HTERT RPE-1 (cell line): ENCODE results near the gene PRKAG2.
"Not testable (repeated sequence)": the region's sequence is repeated elsewhere in the genome, so short reads cannot be mapped to it uniquely, and the experiment has no call there.

ENCODE experiments used
- in situ Hi-C: fragments of 300-500 bp; cut with MboI; formaldehyde crosslinking; loops from 4 replicates; pipeline ENCODE4 v1.14.3; 2020; ENCODE audit warnings: low sequenced_read_pairs

Gene PRKAG2

DNA sequence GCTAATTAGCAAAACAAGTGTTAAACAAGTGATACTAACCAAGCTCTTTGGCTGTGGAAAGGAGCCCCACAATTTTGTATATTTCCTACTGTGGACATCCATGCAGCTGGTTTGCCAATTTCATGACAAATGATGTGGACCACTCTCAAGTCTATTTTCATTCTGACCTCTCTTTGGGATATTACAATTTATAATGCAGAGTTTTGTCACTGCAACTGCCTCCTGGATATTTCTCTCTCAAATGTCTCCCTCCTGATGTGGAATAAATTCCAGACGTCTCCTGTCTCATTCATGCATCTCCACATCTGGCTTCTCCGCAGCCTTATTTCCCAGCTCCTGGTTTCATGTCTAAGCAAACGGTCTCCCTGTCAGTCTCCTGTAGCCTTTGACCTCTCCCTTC is 276.6 kb downstream of the PRKAG2 start:
- in situ Hi-C loops = no loop called here

DNA sequence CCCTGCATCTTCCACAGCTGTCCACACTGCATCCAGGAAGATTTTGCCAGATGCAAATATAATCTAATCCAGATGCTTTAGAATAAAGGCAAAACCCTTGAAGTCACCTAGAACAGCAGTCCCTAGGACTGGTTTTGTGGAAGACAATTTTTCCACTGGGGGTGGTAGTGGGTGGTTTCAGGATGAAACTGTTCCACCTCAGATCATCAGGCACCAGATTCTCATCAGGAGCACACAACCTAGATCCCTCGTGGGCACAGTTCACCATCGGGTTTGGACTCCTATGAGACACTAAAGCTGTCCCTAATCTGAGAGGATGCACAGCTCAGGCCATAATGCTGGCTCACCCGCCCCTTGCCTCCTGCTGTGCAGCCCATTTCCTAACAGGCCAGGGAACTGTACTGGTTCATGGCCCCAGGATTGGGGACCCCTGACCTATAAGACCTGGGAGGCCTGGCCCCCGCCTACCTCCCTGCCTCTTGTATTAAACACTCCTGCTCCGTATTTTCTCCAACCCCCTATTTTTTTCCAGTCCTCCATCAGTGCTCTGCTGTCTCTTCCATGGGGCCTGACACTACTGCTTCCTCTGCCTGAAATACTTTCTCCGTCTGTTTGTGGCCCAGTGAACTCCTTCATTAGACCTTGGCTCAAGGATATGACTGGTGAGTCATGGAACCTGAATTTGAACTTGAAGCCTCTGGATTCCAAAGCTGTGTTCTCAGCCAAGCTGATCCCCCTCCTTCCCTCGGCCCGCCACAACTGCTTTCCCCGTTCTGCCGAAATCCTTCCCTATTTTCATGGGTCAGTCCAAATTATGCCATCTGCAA is 277.3 kb downstream of the PRKAG2 start:
- in situ Hi-C loops = no loop called here

DNA sequence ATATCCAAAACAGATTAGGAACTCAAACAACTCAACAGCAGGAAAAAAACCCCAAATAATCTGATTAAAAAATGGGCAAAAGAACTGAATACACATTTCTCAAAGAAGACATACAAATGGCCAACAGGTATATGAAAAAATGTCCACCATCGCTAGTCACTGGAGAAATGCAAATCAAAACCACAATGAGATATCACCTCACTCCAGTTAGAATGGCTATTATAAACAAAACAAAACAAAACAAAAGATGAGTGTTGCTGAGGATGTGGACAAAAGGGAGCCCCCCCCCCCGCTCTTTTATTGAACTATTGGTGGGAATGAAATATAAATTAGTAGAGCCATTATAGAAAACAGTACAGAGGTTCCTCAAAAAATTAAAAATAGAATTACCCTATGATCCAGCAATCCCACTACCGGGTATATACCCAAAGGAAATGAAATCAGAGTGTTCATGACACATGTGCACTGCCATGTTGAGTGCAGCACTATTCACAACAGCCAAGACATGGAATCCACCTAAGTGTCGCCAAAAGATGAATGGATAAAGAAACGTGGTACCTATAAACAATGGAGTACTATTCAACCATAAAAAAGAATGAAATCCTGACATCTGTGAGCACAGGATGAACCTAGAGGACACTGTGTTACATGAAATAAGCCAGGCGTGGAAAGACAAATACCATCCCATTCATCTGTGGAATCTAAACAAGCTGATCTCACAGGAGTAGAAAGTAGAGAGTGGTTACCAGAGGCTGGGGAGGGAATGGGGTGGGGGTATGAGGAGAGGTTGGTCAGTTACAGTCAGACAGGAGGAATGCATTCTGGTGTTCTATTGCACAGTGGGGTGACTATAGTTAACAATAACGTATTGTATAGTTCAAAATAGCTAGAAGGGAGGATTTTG is 279.1 kb downstream of the PRKAG2 start:
- in situ Hi-C loops = no loop called here

DNA sequence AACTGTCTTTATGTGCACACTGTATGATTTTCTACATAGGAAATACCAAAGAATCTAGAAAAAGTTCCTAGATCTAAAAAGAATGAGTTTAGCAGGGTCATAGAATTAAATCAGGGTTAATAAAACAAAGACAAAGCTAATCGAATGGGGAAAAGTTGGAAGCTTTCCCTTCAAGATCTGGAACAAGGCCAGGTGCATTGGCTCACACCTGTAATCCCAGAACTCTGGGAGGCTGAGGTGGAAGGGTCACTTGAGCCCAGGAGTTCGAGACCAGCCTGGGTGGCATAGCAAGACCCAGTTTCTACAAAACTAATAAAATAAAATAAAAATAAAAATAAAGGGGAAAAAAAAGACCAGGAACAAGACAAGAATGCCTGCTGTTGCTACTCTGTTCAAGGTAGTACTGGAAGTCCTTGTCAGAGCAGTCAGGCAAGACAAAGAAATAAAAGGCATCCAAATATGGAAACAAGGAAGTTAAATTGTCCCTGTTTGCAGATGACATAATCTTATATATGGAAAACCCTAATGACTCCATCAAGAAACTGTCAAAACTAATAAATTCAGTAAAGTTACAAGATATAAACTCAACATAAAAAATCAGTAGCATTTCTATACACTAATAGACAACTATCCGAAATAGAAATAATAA is 281.1 kb downstream of the PRKAG2 start:
- in situ Hi-C loops = no loop called here

DNA sequence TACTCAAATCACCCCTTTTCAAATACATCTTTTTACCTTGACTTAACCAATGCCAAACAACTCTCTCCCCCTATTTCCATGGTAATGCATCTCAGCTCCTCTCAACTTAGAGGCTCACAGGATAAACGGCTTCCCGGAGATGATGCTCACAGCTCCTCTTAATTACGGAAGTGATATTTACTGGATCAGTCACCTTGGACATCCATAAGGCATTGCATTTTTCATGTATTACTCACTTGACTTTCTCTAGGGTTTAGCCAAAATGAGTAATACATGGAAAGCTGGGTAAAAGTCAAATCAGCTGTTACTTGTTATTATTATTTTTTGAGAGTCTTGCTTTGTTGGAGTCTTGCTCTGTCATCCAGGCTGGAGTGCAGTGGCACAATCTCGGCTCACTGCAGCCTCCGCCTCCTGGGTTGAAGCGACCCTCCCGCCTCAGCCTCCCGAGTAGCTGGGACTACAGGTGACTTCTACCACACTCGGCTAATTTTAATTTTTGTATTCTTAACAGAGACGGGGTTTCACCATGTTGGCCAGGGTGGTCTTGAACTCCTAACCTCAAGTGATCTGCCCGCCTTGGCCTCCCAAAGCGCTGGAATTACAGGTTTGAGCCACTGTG is 283.9 kb downstream of the PRKAG2 start:
- in situ Hi-C loops = no loop called here

DNA sequence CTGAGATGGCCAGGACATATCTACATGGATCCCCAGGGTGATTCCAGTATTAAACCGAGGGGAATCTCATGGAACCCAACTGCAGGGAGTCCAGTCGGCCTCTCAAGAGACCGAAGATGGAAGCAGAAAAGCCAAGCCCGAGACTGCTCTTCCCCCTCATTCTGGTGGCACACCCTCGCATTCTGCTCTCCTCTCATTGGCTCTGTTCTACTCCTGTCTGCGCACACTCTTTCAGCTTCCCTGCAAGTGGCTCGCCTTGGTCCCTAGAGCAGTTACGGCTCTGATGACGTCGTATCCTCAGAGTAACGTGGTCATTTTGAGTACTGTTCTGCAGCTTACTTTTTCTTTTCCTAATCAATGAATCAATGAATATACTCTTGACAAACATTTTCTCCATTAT is 284.6 kb downstream of the PRKAG2 start:
- in situ Hi-C loops = no loop called here

DNA sequence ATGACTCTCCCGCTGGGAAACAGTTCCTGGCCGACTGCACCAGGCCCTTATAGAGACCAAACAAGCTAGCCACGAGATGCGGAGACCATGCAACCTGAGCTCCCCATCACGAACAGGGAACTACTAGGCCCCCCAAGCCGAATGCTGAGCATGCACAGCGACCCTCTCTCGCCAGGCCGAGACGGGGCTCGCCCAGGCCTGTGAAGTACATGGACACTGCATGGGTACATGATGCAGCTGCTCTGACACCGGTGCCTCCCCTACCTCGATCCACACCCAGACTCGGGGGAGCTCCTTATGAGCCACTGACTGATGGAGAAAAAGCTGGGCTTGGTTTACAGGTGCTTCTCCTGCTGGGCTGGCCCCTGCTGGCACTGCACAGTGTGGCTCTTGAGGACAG is 285.0 kb downstream of the PRKAG2 start:
- in situ Hi-C loops = no loop called here

DNA sequence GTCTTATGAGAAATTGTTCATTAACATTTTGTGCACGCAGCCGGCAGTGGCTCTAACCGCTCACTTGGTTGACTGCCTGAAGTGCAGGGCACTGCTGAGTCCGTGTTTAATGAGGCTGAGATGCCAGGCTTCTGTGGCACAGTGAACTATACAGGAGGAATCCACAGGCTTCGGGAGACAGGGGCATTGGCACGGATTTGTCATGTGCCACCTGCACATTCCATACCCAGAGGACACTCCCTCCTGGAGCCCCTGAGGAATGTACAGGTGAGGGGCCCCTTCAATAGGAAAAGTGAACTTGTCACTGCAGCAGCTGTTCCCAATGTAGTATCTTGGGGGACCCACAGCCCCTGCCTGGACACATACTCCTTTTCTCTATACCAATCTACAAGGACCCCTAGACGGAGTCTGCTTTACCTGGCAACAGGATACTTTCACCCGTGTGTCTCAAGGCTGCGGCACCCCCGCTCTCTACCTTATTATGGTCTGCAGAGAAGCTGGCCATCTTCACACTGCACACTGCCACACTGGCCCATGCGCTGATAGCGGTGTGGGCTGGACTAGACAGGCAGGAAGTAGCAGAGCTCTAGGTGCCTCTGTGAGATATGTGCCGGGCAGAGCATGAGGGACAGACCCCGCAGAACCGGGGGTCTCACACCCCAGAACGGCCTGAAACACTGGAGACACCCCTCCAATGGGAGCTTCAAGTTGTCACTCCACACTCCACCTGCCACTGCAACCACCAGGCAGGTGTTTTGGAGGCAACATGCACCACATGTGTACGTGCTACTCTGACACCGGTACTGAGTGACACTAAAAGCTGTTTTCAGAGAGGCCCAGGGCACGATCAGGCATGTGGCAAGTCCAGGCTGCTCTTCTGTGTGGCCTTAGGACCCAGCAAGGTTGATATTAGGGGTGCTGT is 285.8 kb downstream of the PRKAG2 start:
- in situ Hi-C loops = no loop called here

DNA sequence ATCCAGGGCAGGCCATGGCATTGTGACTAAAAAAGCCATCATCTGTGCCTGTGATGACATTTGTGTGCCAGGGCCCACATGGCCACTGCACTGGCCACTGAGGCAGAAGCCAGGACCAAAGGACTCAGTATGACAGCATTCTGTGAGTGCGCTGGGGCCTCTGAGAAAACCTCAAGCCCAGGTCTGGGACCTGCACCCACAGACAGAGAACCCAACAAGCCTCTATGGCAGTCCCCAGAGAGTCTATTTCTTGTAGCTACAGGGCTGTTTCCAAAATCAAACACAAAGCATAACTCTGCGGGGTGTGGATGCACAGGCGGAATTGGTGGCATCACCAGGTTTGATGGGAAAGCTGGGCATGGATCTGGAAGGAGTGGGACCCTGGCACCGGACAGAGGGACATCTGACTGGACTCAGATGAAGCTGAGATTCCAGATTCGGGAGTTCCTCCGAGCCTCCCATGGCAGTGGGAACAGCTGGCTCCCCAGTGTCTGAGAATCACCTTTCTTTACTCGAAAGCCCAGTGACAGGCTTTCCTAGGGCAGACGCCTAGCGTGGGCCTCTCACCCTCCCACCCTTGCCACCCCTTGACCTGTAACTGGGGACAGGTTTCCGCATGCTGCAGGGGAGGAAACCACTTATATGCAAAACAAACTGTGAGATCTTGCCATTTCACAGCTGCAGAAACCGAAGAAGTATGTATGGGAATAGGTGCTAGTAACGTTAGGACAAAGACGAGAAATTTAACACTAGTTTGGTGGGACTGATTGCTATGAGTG is 286.7 kb downstream of the PRKAG2 start:
- in situ Hi-C loops = no loop called here

DNA sequence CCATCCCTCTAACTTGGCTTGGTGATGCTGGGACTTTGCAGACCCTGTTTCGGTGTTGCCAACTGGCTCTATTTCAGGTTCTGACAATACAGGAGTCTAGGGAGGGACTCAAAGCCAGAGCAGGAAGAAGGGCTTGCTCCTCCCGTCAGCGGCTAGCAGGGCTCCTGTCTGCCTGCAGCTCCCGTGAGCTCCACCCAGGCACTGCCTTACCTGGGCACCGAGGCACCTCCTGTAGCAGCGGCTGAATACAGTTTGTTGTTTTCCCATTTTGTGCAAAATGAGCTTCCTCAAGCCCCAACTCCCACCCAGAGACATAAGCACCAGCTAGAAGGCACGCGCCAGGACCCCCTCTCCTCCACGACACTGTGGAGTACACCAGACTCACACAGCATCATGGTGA is 287.9 kb downstream of the PRKAG2 start:
- in situ Hi-C loops = no loop called here

DNA sequence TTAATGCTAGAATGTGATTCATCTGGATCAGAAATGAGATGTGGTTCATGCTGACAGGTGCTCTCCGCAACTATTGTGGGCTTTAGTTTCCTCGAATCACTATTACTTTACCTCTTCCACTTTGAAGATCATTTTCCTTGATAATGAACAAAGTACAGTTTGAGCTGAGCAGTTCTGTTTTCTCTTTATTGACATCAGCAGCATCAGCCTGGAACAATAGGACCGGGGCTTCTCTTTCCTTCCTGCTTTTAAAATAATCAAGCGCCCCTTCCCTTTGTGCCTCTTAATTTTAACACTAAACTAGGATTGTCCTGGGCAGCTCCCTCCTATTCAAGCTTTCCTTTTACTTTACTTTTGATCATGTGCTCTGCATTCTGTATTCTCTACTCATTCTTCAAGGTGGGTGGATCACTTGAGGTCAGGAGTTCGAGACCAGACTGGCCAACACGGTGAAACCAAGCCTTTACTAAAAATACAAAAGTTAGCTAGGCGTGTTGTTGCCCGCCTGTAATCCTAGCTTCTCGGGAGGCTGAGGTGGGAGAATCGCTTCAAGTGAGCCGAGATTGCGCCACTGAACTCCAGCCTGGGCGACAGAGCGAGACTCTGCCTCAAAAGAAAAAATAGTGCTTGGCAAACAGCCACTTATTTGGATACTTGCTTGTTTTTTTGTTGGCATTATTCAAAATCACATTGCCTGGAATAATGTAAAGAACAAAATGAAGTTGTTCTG is 290.2 kb downstream of the PRKAG2 start:
- in situ Hi-C loops = no loop called here

DNA sequence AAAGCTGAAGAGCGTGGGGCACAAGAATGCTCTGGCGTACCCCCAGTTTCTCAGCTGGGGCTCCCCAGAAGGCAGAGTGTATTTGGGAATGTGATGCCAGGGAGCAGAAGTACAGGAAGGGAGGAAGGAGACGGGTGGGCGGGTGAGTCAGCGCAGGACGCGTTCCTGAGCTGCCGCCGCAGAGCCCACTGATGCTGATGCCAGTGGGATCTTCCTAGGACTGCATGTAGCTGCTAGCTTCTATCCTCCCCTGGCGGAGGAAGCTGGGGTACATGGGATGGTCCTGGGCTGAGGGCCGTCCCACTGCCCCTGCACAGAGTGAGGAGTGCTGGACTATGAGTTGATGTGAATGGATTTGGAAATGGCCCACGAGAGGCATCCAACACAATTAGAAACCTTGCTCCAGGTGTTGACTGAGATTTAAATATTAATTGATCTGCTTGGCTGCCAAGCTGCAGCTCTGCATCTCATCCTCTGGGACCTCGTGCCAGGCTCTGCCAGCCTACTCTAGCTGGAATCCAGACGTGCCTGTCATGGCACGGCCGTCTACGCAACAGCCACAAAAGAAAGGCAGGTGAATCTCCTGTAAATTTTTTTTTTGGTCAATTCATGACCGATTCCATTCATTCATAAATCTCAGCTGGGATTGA is 291.0 kb downstream of the PRKAG2 start:
- in situ Hi-C loops = no loop called here

DNA sequence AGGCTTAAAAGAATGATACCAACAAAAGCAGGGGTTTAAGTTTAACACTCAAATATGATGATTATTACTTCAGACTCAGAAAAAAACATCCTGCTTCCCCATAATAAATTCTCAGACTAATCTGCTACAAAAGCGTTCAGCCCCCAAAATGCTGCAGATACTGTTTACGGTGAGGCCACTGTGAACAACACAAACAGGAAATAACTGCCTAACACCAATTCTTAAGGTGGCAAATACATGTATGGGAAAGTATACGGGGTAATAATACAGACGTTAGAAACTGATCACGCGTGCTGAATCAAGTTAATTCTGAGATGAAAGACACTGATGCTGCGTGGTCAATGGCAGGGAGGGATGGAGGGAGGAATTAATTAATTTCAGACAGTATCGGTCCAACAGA is 295.2 kb downstream of the PRKAG2 start:
- in situ Hi-C loops = no loop called here

DNA sequence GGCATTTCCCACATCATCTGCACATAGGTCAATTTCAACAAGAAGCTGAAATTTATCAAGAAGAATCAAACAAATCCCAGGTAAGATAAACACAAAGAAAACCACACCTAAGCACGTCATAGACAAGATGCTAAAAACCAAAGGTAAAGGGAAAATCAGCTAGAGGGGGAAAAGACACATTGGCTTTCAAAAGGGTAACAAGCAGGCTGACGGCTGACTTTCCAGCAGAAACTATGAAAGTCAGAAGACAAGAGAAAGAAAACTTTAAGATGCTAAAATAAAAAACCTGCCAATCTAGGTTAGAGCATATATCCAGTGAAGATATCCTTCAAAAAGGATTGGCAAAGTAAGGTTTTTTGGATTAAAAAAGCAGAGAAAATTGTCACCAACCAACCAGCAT is 297.3 kb downstream of the PRKAG2 start:
- in situ Hi-C loops = no loop called here

DNA sequence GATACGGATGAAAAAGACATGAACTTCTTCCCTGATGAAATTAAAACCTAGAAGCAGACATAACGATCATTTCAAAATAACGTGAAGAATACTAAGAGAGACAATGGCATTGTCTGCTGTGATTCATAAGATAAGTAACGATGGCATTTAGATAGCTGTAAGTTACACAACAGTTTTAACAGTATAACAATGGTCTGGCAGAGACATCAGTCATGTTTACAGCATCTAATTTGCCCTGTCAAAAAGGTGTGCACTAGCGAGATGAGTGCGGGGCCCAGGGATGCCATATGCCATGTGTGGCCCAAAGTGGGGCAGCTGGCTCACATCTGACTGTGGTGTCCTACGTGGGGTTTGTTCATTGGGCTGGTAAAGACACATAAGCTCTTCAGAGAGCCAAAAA is 301.5 kb downstream of the PRKAG2 start:
- in situ Hi-C loops = no loop called here

DNA sequence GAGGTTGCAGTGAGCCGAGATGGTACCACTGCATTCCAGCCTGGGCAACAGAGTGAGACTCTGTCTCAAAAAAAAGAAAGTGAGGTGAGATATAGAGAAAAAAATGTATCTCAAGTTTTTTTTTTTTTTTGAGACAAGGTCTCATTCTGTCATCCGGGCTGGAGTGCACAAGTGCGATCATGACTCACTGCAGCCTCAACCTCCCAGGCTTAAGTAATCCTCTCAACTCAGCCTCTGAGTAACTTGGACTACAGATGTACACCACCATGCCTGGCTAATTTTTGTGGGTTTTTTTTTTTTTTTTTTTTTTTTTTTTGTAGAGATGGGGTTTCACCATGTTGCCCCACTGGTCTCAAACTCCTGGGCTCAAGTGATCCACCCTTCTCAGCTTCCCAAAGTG is 303.9 kb downstream of the PRKAG2 start:
- in situ Hi-C loops = not testable (repeated sequence)

DNA sequence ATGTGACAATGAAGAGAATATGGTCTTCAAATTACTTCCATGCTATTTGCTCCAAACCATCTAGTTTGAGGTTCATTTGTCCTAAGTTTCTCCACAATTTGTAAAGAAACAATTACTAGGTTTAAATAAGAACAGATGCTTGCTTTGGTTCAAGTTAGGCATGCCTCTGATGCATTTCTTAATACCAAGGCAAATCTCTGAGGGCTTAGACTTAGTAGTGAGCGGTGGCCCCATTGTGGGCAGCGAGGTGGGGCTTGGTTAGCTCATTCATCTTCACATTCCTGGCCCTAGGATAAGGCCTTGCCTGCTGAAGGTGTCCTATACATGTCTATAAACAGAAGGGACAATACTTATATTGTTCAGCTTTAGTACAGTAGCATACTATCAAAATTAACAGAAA is 304.8 kb downstream of the PRKAG2 start:
- in situ Hi-C loops = no loop called here

DNA sequence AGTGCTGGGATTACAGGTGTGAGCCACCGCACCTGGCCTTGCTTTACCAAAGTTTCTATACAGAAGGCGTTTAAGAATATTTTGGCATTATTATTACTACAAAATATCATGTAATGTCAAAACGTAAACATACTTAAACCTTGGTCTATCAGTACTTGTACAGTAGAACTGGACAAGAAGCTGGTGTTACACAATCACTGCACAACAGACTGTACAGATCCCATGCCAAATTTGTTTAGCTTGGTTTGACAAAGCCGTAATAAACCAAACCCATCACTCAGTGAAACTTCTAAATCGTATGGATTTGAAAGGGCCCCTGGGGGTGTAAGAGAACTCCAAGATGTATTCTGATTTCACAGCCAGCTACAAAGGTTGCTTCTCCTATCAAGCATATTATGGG is 305.4 kb downstream of the PRKAG2 start:
- in situ Hi-C loops = no loop called here
